ENCODE results near the gene ASGR1.

- TF ChIP-seq ZFP3 (tag by site-specific recombination; IDR thresholded peaks at IDR 0.05; ENCODE audit: low read depth) (no peak), ZBTB7A (tag by site-specific recombination; IDR thresholded peaks at IDR 0.05; ENCODE audit: low read depth) (peak; percentile 53; the same call in 1 of the 2 replicates), CTCF (tag by site-specific recombination; IDR thresholded peaks at IDR 0.05) (no peak), PRDM10 (tag by site-specific recombination; IDR thresholded peaks at IDR 0.05) (peak; percentile 58)
Measured at GRCh38 chr17:7217113-7217987, 38.2 kb upstream of the ASGR1 start.

Data from HEK293 (cell line).